ENCODE measurements around the gene LIMCH1. TPM values are rescaled to one million over a fixed set of nuclear protein-coding genes. Genes with fewer than 3 reads are reported as not detected.

Gene LIMCH1
- polyA plus RNA-seq, 1 donor (not counting 4 experiments of a cell fraction or from before 2014, with no cell fraction given) = 1.1 TPM

DNA sequence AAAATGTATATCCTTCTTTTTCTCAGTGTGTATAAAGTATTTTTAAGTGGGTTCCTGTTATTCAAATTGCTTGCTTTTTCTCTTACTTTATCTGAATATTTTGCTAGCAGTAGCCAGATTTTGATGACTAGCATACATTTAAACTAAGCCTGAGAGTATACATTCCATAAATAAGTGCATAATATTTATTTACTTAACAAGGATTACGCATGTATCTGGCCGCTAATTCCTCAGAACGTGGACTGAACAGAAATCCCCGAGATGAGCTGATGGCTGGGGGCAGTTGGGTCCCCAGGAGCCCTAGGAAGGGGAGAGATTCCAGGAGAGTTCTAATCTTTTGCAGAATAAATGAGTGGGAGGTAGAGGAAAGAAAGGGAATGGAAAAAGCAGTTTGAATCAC lies 119.6 kb downstream of the LIMCH1 start:
- dilution Hi-C loops (cut with MboI; ENCODE audit: extremely low pct_ligation_motif_present, low sequenced_read_pairs) = no loop called here
- DNase-seq (ENCODE audit: low read depth, low spot score) = no peak

DNA sequence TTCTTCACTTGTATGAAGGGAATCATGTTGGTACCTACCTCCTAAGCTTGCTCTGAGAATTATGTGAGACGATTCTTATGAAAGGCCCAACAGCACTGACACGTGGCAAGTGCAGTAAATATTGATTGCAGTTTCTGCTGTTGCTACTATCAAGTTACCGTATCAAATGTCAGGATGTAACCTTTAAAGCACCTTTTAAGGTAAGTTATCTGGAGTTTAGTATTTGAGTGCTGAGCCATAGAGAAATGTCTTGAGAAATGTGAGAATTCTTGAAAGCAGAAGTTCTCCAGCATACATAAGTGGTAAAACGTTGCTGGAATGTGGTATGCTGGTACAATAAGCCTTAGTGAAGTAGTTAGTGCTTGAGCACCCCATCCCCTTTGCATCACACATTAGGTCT lies 120.2 kb downstream of the LIMCH1 start:
- Histone ChIP-seq H3K9ac (ENCODE audit: control insufficient read depth, extremely low read depth, insufficient read depth, low read length) (no peak overlapping the region), H3K4me1 (ENCODE audit: control insufficient read depth, extremely low read depth, insufficient read depth, low read length) (no peaks in the 10 kb centered on the region), H3K36me3 (ENCODE audit: control insufficient read depth in 2 of 2, extremely low read depth in 1 of 2, insufficient read depth in 2 of 2, low read length in 2 of 2) (no peaks in the 10 kb centered on the region), H4K20me1 (ENCODE audit: control insufficient read depth, extremely low read depth, insufficient read depth, low read length) (no peaks in the 10 kb centered on the region), H3K4me3 (ENCODE audit: control insufficient read depth in 2 of 3, extremely low read depth in 1 of 3, insufficient read depth in 2 of 3, low read depth in 1 of 3, low read length in 3 of 3) (no peak overlapping the region), H3K9me1 (ENCODE audit: control insufficient read depth, extremely low read depth, insufficient read depth, low read length) (no peaks in the 10 kb centered on the region), H3K27me3 (ENCODE audit: control insufficient read depth, extremely low read depth, insufficient read depth, low read length) (peaks cover 11% of the 10 kb centered on the region), H3K4me2 (ENCODE audit: control insufficient read depth, extremely low read depth, insufficient read depth, low read depth, low read length) (no peak overlapping the region), H2AFZ (ENCODE audit: control insufficient read depth, low read length) (no peak overlapping the region), H3K9me3 (ENCODE audit: control insufficient read depth, low read depth, low read length) (no peaks in the 10 kb centered on the region), H3K27ac (ENCODE audit: control insufficient read depth, insufficient read depth, low read length) (no peak overlapping the region), H3K79me2 (ENCODE audit: control insufficient read depth, insufficient read depth, low read length) (no peaks in the 10 kb centered on the region)
- TF ChIP-seq CTCF (optimal IDR thresholded peaks at IDR 0.05 in 1 of 3, IDR thresholded peaks at IDR 0.05 in 1 of 3, conservative IDR thresholded peaks at IDR 0.05 in 1 of 3; ENCODE audit: extremely low read depth in 1 of 3, insufficient read depth in 2 of 3, low read length in 3 of 3) (no peak), EZH2 (IDR thresholded peaks at IDR 0.05; ENCODE audit: low read length) (no peak)
- DNase-seq (ENCODE audit: low read depth, low spot score) (no peak), FAIRE-seq (no peak)
- dilution Hi-C loops (cut with MboI; ENCODE audit: extremely low pct_ligation_motif_present, low sequenced_read_pairs) = no loop called here

More for the DNA sequence above, 119.6 kb downstream of the LIMCH1 start:
- Histone ChIP-seq H3K9ac (ENCODE audit: control insufficient read depth, extremely low read depth, insufficient read depth, low read length) (no peak overlapping the region), H2AFZ (ENCODE audit: control insufficient read depth, low read length) (no peak overlapping the region), H3K4me2 (ENCODE audit: control insufficient read depth, extremely low read depth, insufficient read depth, low read depth, low read length) (no peak overlapping the region), H3K9me3 (ENCODE audit: control insufficient read depth, low read depth, low read length) (no peaks in the 10 kb centered on the region), H3K79me2 (ENCODE audit: control insufficient read depth, insufficient read depth, low read length) (no peaks in the 10 kb centered on the region), H4K20me1 (ENCODE audit: control insufficient read depth, extremely low read depth, insufficient read depth, low read length) (no peaks in the 10 kb centered on the region), H3K4me3 (ENCODE audit: control insufficient read depth in 2 of 3, extremely low read depth in 1 of 3, insufficient read depth in 2 of 3, low read depth in 1 of 3, low read length in 3 of 3) (no peak overlapping the region), H3K27me3 (ENCODE audit: control insufficient read depth, extremely low read depth, insufficient read depth, low read length) (peaks cover 11% of the 10 kb centered on the region), H3K9me1 (ENCODE audit: control insufficient read depth, extremely low read depth, insufficient read depth, low read length) (no peaks in the 10 kb centered on the region), H3K4me1 (ENCODE audit: control insufficient read depth, extremely low read depth, insufficient read depth, low read length) (no peaks in the 10 kb centered on the region), H3K36me3 (ENCODE audit: control insufficient read depth in 2 of 2, extremely low read depth in 1 of 2, insufficient read depth in 2 of 2, low read length in 2 of 2) (no peaks in the 10 kb centered on the region), H3K27ac (ENCODE audit: control insufficient read depth, insufficient read depth, low read length) (no peak overlapping the region)
- TF ChIP-seq CTCF (optimal IDR thresholded peaks at IDR 0.05 in 1 of 3, IDR thresholded peaks at IDR 0.05 in 1 of 3, conservative IDR thresholded peaks at IDR 0.05 in 1 of 3; ENCODE audit: extremely low read depth in 1 of 3, insufficient read depth in 2 of 3, low read length in 3 of 3) (no peak), EZH2 (IDR thresholded peaks at IDR 0.05; ENCODE audit: low read length) (no peak)
- no peak for FAIRE-seq

Data from keratinocyte (primary cell).